ENCODE results near the gene PIEZO2.

The PIEZO2 gene

GRCh38 chr18:10877987-10878386 lies 271.4 kb downstream of the PIEZO2 start:
- TF ChIP-seq CTCF (IDR thresholded peaks at IDR 0.05; ENCODE audit: extremely low read depth, insufficient read depth, missing control alignments): no peak
- DNase-seq (ENCODE audit: low spot score): no peak
- in situ Hi-C loops (cut with MboI; ENCODE audit: low pct_unique_long_range_greater_than_20kb, low sequenced_read_pairs, unreplicated experiment): no loop called here

GRCh38 chr18:10875811-10876210 lies 273.6 kb downstream of the PIEZO2 start:
- in situ Hi-C loops (cut with MboI; ENCODE audit: low pct_unique_long_range_greater_than_20kb, low sequenced_read_pairs, unreplicated experiment): no loop called here
- TF ChIP-seq CTCF (IDR thresholded peaks at IDR 0.05; ENCODE audit: extremely low read depth, insufficient read depth, missing control alignments): no peak
- DNase-seq (ENCODE audit: low spot score): no peak

GRCh38 chr18:10872304-10872703 lies 277.1 kb downstream of the PIEZO2 start:
- in situ Hi-C loops (cut with MboI; ENCODE audit: low pct_unique_long_range_greater_than_20kb, low sequenced_read_pairs, unreplicated experiment): no loop called here

GRCh38 chr18:10864722-10865121 lies 284.6 kb downstream of the PIEZO2 start:
- no peak for TF ChIP-seq CTCF (IDR thresholded peaks at IDR 0.05; ENCODE audit: extremely low read depth, insufficient read depth, missing control alignments)
- DNase-seq (ENCODE audit: low spot score): no peak
- in situ Hi-C loops (cut with MboI; ENCODE audit: low pct_unique_long_range_greater_than_20kb, low sequenced_read_pairs, unreplicated experiment): no loop called here

More at GRCh38 chr18:10872304-10872703, 277.1 kb downstream of the PIEZO2 start:
- no peak for DNase-seq (ENCODE audit: low spot score)
- no peak for TF ChIP-seq CTCF (IDR thresholded peaks at IDR 0.05; ENCODE audit: extremely low read depth, insufficient read depth, missing control alignments)

GRCh38 chr18:10863026-10863425 lies 286.3 kb downstream of the PIEZO2 start:
- TF ChIP-seq CTCF (IDR thresholded peaks at IDR 0.05; ENCODE audit: extremely low read depth, insufficient read depth, missing control alignments): no peak
- DNase-seq (ENCODE audit: low spot score): no peak
- in situ Hi-C loops (cut with MboI; ENCODE audit: low pct_unique_long_range_greater_than_20kb, low sequenced_read_pairs, unreplicated experiment): no loop called here

GRCh38 chr18:10860928-10861327 lies 288.4 kb downstream of the PIEZO2 start:
- in situ Hi-C loops (cut with MboI; ENCODE audit: low pct_unique_long_range_greater_than_20kb, low sequenced_read_pairs, unreplicated experiment): no loop called here
- no peak for DNase-seq (ENCODE audit: low spot score)

More at GRCh38 chr18:10860928-10861327, 288.4 kb downstream of the PIEZO2 start:
- TF ChIP-seq CTCF (IDR thresholded peaks at IDR 0.05; ENCODE audit: extremely low read depth, insufficient read depth, missing control alignments): no peak

All from GM13977 (cell line).